HCT116 (cell line): Measurements from ENCODE around the gene TXLNB. TPM values are rescaled to one million over a fixed set of nuclear protein-coding genes. Genes with fewer than 3 reads are reported as not detected.

Experiments used
- ATAC-seq: fragments of 200-7000 bp; cut with Tn5 transposase; 2 replicates; pipeline ENCODE4 v1.9.1; 2020; ENCODE audit warnings: mild to moderate bottlenecking, moderate library complexity
- BruUV-seq: library from RNA; stranded (reverse); fragments of 400-500 nt; replicated peaks from 2 replicates; lab custom pipeline; 2021; lab: Mats Ljungman, UMichigan
- CTCF ChIA-PET: fragments of 300-600 bp; sonication (Branson Sonifier 250); formaldehyde crosslinking; loops from one replicate; lab custom pipeline; 2021; ENCODE audit warnings: antibody characterized with exemption; lab: Charles Lee
- POLR2A ChIA-PET: fragments of 300-600, 350-600 bp; sonication (Branson Sonifier 250); formaldehyde crosslinking; loops from one replicate; lab custom pipeline; 2021; ENCODE audit warnings: antibody characterized with exemption; lab: Charles Lee
- RAD21 ChIA-PET, 2 experiments: fragments of 300-600 bp; sonication (Branson Sonifier 250); formaldehyde crosslinking; loops; one replicate each; lab custom pipeline; 2023; ENCODE audit warnings: low total read pairs in 2 of 2; ENCODE audit not compliant: uncharacterized antibody in 2 of 2, unreplicated experiment in 2 of 2, low non-redundant PET in 1 of 2; lab: Charles Lee
- DNase-seq: peaks from one replicate; pipeline ENCODE4 v3.0.0-alpha.2; 2010; ENCODE audit warnings: low read depth, low spot score
- H2AFZ ChIP-seq: fragments of 200-600 bp; shearing (Covaris generic), sonication (generic); 2 replicates; pipeline ENCODE4 v1.6.1; 2017; ENCODE audit warnings: low read depth, mixed run types, mixed read lengths, antibody characterized with exemption, low read length; ENCODE audit not compliant: poor library complexity, severe bottlenecking
- H3K27ac ChIP-seq: 2 replicates; pipeline ENCODE4 v1.5.1; 2012; ENCODE audit warnings: low read depth, low read length
- H3K27me3 ChIP-seq: fragments of 200-600 bp; sonication (generic); 2 replicates; pipeline ENCODE4 v1.6.1; 2016; ENCODE audit warnings: mixed run types, low read length, mixed read lengths; ENCODE audit not compliant: insufficient read depth
- H3K36me3 ChIP-seq, 2 experiments: fragments of 200-500 bp in 1 of 2; fragments of 200-600 bp in 1 of 2; sonication (Bioruptor generic) in 1 of 2; sonication (generic) in 1 of 2; 2 replicates each; pipeline versions ENCODE4 v1.5.1 to v1.6.1; 2014 to 2016; ENCODE audit warnings: low read length in 2 of 2, inconsistent platforms in 1 of 2, mixed read lengths in 1 of 2, mixed run types in 1 of 2; ENCODE audit not compliant: insufficient read depth in 2 of 2, control insufficient read depth in 1 of 2
- H3K4me1 ChIP-seq, 2 experiments: fragments of 200-600 bp in 1 of 2; sonication (generic) in 1 of 2; 2 replicates each; pipeline versions ENCODE4 v1.5.1 to v1.6.1; 2012 to 2017; ENCODE audit warnings: low read length in 2 of 2, inconsistent platforms in 1 of 2, mild to moderate bottlenecking in 1 of 2, mixed read lengths in 1 of 2, mixed run types in 1 of 2, moderate library complexity in 1 of 2; ENCODE audit not compliant: insufficient read depth in 2 of 2, control insufficient read depth in 1 of 2
- H3K4me2 ChIP-seq: fragments of 200-600 bp; sonication (generic); 2 replicates; pipeline ENCODE4 v1.6.1; 2017; ENCODE audit warnings: mixed run types, low read length, mixed read lengths
- H3K4me3 ChIP-seq, 2 experiments: fragments of 200-600 bp in 1 of 2; sonication (generic) in 1 of 2; replicated peaks in 1 of 2; 2 replicates each; pipeline ENCODE4 v1.5.1; 2011 to 2016; ENCODE audit warnings: low read length in 2 of 2, control low read depth in 1 of 2, low read depth in 1 of 2, mild to moderate bottlenecking in 1 of 2, mixed read lengths in 1 of 2, mixed run types in 1 of 2
- H3K79me2 ChIP-seq: fragments of 200-600 bp; sonication (generic); 2 replicates; pipeline ENCODE4 v1.6.1; 2017; ENCODE audit warnings: mild to moderate bottlenecking, mixed run types, low read length, moderate library complexity, mixed read lengths; ENCODE audit not compliant: insufficient read depth
- H3K9ac ChIP-seq: fragments of 200-600 bp; sonication (generic); 2 replicates; pipeline ENCODE4 v1.6.1; 2016; ENCODE audit warnings: low read length, mixed read lengths
- H3K9me2 ChIP-seq: fragments of 200-600 bp; sonication (generic), shearing (Covaris generic); 2 replicates; pipeline ENCODE4 v1.6.1; 2017; ENCODE audit warnings: mixed run types, mild to moderate bottlenecking, moderate library complexity; ENCODE audit not compliant: insufficient read depth
- H3K9me3 ChIP-seq, 2 experiments: fragments of 200-500 bp in 1 of 2; fragments of 200-600 bp in 1 of 2; sonication (Bioruptor generic) in 1 of 2; sonication (generic) in 1 of 2; 2 replicates each; pipeline ENCODE4 v1.6.1; 2014 to 2017; ENCODE audit warnings: low read length in 2 of 2, mixed read lengths in 2 of 2, inconsistent platforms in 1 of 2, low read depth in 1 of 2, mild to moderate bottlenecking in 1 of 2, mixed run types in 1 of 2, moderate library complexity in 1 of 2; ENCODE audit not compliant: control insufficient read depth in 1 of 2, insufficient read depth in 1 of 2
- H4K20me1 ChIP-seq: fragments of 200-600 bp; sonication (generic), shearing (Covaris generic); 2 replicates; pipeline ENCODE4 v1.6.1; 2017; ENCODE audit warnings: mixed run types, mild to moderate bottlenecking, moderate library complexity; ENCODE audit not compliant: insufficient read depth
- CTCF ChIP-seq, 3 experiments: fragments of 200-600 bp in 1 of 3; sonication (generic) in 1 of 3; IDR thresholded peaks in 2 of 3; conservative IDR thresholded peaks in 1 of 3; 2 replicates each; pipeline ENCODE4 v1.5.1; 2012 to 2017; ENCODE audit warnings: low read depth in 2 of 3, low read length in 2 of 3, antibody characterized with exemption in 1 of 3, borderline replicate concordance in 1 of 3, control low read depth in 1 of 3, mild to moderate bottlenecking in 1 of 3, mixed read lengths in 1 of 3, mixed run types in 1 of 3, moderate library complexity in 1 of 3; ENCODE audit not compliant: insufficient read depth in 1 of 3
- EGR1 ChIP-seq: IDR thresholded peaks from 2 replicates; pipeline ENCODE4 v1.6.1; 2012; ENCODE audit warnings: low read depth
- MAX ChIP-seq: IDR thresholded peaks from 2 replicates; pipeline ENCODE4 v1.6.1; 2012
- SRF ChIP-seq: IDR thresholded peaks from 2 replicates; pipeline ENCODE4 v1.6.1; 2012; ENCODE audit warnings: low read depth
- intact Hi-C: fragments of 100-400 bp; cut with micrococcal nuclease; formaldehyde crosslinking; loops from 2 replicates; pipeline ENCODE4 v1.10.0; 2022
- total RNA-seq: library from RNA; stranded (reverse); gene quantifications from one replicate; pipeline ENCODE4 v1.2.1, GENCODE V29; 2021; ENCODE audit not compliant: unreplicated experiment

TXLNB gene
- total RNA-seq, 1 experiment from 2014 or later, result 0.05 TPM

GRCh38 chr6:139262519-139263300 is 29.1 kb downstream of the TXLNB start:
- H3K79me2 ChIP-seq, result no peaks in the 10 kb centered on the region
- H3K27me3 ChIP-seq, result no peaks in the 10 kb centered on the region
- ATAC-seq (no peak), DNase-seq (no peak)
- intact Hi-C loops, result no loop called here
- no peaks in the 10 kb centered on the region for H3K9me3 ChIP-seq
- no peak overlapping the region for H3K4me2 ChIP-seq
- H3K9me2 ChIP-seq, result no peaks in the 10 kb centered on the region
- no peak overlapping the region for H3K9ac ChIP-seq
- H3K4me3 ChIP-seq, result no peak overlapping the region
- ChIA-PET RAD21 (no interaction called here), CTCF (interaction anchor here (1.0 to 1.2 kb wide), 1 partner anchor 12 kb away, joined by 3 read pairs; no protein-coding TSS in a partner anchor), POLR2A (no interaction called here)
- H3K27ac ChIP-seq, result no peak overlapping the region
- TF ChIP-seq EGR1 (no peak), MAX (no peak)
- H4K20me1 ChIP-seq, result no peaks in the 10 kb centered on the region
- H3K36me3 ChIP-seq, result no peaks in the 10 kb centered on the region
- no TSS peak for BruUV-seq
- H2AFZ ChIP-seq, result no peak overlapping the region
- H3K4me1 ChIP-seq, result no peaks in the 10 kb centered on the region

- CTCF ChIA-PET, result no interaction called here
- ATAC-seq, result peak; percentile 40; the same call in 1 of the 2 replicates
Measured at GRCh38 chr6:139257821-139258398, 33.9 kb downstream of the TXLNB start.

More at GRCh38 chr6:139257821-139258398, 33.9 kb downstream of the TXLNB start:
- H3K4me2 ChIP-seq, result no peak overlapping the region
- H3K27ac ChIP-seq, result no peak overlapping the region
- H3K4me1 ChIP-seq, result no peaks in the 10 kb centered on the region
- no peak for DNase-seq
- RAD21 ChIA-PET, result no interaction called here
- TF ChIP-seq CTCF (IDR thresholded peaks at IDR 0.05 in 2 of 3, conservative IDR thresholded peaks at IDR 0.05 in 1 of 3; ENCODE audit: borderline replicate concordance in 1 of 3, insufficient read depth in 1 of 3, low read depth in 2 of 3, low read length in 2 of 3) (peak in 2 of 3 experiments; percentile 6 to 24; a peak in 1 of 6 replicates), SRF (no peak)
- no TSS peak for BruUV-seq
- H3K4me3 ChIP-seq, result no peak overlapping the region
- no peaks in the 10 kb centered on the region for H3K36me3 ChIP-seq
- POLR2A ChIA-PET, result no interaction called here
- H4K20me1 ChIP-seq, result no peaks in the 10 kb centered on the region
- H3K9me2 ChIP-seq, result no peaks in the 10 kb centered on the region
- H3K9me3 ChIP-seq, result no peaks in the 10 kb centered on the region
- H3K79me2 ChIP-seq, result no peaks in the 10 kb centered on the region
- H3K9ac ChIP-seq, result no peak overlapping the region
- H3K27me3 ChIP-seq, result no peaks in the 10 kb centered on the region
- intact Hi-C loops, result no loop called here
- H2AFZ ChIP-seq, result no peak overlapping the region
